Measurements from ENCODE around the gene LRRC38.

DNA sequence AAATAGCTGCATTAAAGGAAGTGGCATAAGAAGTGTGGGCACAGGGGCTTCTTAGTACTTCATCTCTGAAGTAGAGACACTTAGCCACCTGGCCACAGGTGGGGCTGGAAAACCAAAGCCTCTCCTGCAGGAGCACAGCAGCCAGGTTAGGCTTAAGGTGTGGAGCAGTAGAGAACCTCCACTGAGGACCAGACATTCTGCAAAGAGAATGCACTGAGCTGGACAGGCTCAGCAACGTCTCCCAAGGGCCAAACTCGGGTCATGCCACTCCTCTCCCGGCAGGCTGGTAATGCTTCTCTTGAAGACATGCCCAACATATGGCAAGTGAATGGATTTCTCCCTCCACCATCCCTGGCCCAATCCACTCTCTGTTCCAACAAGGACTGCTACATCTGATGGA lies 33.0 kb upstream of the LRRC38 start:
- TF ChIP-seq CTCF (IDR thresholded peaks at IDR 0.05): no peak
- TF ChIP-seq POLR2A (IDR thresholded peaks at IDR 0.05): no peak
- TF ChIP-seq EP300 (IDR thresholded peaks at IDR 0.05): no peak
